Measurements from ENCODE around the gene BBS1.
"Not testable (repeated sequence)": the region's sequence is repeated elsewhere in the genome, so short reads cannot be mapped to it uniquely, and the experiment has no call there.

The BBS1 gene

GRCh38 chr11:66524304-66525040, 14.0 kb downstream of the BBS1 start:
- DNase-seq (ENCODE audit: low read depth, low spot score): no peak

GRCh38 chr11:66529069-66529468, 18.6 kb downstream of the BBS1 start:
- no peak for DNase-seq (ENCODE audit: low read depth, low spot score)

- no peak for DNase-seq (ENCODE audit: low read depth, low spot score)
These were observed 19.2 kb downstream of the BBS1 start for GRCh38 chr11:66529655-66530054.

DNA sequence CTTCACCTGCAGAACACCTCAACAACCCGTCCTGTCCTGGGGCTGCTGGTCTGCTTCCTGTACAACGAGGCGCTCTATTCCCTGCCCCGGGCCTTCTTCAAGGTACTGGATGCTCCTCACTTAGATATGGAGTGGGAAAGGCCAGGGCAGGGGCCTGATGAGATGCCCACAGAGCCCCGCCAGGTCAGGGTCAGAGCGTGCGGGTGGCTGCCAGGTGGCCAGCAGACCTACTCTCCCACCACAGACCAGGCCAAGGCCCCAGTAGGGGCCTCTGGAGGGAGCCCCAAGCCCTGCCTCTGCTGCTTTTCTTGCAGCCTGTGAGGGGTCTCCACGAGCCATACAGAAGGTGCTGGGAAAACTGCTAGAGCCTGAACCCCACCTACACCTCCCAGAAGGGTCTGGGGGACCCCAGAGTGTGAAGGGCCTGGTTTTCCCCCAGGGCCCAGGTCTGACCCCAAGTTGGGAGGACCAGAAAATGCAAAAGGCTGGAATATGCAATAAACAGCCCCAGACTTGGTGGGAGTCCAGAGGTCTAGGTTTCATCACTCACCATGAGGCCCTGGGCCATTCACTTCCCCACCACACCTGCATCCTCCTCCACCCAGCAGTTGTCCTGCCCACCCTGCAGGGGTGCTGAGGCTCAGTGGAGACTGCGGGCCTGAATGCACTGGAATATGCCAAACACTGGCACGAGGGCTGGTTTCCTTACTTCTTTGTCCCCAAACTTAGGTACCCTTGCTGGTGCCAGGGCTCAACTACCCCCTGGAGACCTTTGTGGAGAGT, 20.7 kb downstream of the BBS1 start:
- no peak for DNase-seq (ENCODE audit: low read depth, low spot score)

DNA sequence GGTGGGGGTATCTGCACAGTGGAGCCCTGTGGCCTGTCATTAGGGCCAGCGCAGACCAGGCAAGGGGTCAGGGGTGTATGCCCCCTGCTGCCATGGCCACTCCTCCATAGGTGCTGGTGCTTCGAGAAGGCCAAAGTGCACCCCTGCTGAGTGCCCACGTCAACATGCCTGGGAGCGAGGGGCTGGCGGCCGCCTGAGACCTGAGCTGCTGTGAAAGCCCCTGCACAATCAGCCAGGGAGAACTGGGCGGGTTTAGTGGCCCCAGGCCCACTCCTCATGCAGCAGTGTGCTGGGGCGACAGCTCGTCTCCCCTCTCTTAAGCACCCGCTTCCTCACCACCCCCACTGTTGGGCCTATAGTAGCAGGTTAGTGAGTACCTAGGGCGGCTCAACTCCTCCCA, 21.4 kb downstream of the BBS1 start:
- DNase-seq (ENCODE audit: low read depth, low spot score): no peak

GRCh38 chr11:66532784-66533183, 22.3 kb downstream of the BBS1 start:
- DNase-seq (ENCODE audit: low read depth, low spot score): no peak

GRCh38 chr11:66539170-66539869, 28.9 kb downstream of the BBS1 start:
- no peak for DNase-seq (ENCODE audit: low read depth, low spot score)

DNA sequence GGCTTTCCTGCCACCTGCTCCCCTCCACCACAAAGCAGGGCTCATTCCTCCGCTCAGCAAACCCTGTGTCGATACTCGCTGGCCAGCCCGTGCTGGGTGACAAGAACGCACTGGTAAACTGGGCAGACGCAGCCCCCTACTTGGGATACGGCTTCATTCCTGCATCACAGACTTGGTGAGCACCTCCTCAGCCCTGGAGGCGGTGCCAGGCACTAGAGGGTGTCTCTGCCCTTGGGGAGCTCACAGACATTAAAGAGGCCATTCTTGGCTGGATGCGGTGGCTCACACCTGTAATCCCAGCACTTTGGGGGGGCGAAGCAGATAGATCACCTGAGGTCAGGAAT, 29.4 kb downstream of the BBS1 start:
- DNase-seq (ENCODE audit: low read depth, low spot score): no peak

DNA sequence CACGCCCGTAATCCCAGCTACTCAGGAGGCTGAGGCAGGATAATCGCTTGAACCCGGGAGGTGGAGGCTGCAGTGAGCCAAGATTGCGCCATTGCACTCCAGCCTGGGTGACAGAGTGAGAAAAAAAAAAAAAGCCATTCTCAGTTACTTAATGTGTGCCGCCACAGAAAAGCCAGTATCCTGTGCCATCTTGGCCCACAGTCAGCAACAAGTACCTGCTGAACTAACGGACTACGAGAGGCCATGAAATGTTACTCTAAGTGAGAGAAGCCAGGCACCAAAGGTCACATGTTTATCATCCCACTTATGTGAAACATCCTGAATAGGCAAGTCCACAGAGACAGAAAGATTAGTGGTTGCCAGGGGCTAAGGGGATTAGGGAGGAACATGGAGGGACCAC, 30.2 kb downstream of the BBS1 start:
- not testable (repeated sequence) for DNase-seq (ENCODE audit: low read depth, low spot score)

GRCh38 chr11:66541892-66542291, 31.5 kb downstream of the BBS1 start:
- no peak for DNase-seq (ENCODE audit: low read depth, low spot score)

DNA sequence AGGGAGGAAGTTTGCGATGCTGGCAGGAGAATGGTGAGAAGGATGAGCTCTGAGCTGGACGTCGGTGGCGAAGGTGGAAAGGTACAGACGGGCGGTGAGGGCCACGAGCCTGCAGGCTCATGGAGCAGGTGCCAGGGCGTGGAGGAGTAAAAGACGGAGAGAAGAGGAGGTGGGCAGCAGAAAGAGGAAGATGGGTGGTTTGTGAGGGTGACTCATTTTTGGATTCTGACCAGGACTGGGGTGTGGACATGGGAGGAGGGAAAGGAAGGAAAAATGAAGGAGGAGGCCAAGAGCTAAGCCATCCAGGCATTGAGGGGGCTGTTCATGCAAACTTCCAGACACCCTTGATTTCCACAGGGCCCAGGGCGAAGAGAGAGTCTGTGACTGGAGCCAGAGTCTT, 31.9 kb downstream of the BBS1 start:
- DNase-seq (ENCODE audit: low read depth, low spot score): peak; percentile 26

DNA sequence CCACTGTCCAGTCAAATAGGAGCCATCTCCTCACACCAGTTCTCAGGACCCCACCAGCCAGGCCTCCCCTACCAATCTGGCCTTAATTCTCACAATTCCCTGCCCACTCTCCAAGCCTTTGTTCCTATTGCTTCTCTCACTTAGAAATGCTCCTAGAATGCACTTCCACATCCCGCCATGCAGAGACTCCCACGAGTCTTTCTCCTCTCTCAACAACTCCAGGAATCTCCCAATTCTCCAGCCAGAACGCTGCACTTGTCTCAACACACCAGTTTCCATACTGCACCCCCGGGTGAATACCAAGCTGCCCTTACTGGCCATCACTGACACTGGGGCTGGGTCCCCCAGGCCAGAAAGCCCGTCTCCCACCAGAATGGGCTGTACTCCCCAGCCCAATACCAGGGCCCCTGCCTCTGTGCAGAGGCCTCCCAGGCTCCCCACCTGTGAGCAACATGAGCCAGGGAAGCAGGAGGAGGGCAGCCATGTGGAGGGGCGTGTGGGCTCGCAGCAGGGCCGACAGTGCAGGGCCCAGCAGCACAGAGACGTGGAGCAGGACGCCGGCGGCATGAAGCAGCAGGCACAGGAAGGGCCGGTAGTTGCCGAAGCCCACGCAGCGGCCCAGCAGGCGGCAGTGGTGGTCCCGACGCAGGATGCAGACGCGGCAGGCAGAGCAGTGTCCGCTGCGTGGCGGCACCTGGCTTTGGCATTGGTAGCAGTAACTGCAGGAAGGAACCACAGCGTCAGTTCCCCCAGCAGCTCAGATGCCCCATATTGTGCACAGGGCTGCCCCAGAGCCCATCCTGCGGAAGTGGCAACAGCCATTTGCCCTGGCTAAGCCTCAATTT, 33.0 kb downstream of the BBS1 start:
- DNase-seq (ENCODE audit: low read depth, low spot score): peak; percentile 83

DNA sequence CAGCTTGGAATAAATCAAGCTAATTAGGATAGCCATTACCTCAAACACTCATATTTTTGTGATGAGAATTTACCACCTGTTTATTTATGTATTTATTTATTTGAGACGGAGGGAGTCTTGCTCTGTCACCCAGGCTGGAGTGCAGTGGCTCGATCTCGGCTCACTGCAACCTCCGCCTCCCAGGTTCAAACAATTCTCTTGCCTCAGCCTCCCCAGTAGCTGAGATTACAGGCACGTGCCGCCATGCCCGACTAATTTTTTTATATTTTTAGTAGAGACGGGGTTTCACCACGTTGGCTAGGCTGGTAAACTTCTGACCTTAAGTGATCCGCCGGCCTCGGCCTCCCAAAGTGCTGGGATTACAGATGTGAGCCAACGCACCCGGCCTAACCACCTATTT, 34.5 kb downstream of the BBS1 start:
- not testable (repeated sequence) for DNase-seq (ENCODE audit: low read depth, low spot score)

DNA sequence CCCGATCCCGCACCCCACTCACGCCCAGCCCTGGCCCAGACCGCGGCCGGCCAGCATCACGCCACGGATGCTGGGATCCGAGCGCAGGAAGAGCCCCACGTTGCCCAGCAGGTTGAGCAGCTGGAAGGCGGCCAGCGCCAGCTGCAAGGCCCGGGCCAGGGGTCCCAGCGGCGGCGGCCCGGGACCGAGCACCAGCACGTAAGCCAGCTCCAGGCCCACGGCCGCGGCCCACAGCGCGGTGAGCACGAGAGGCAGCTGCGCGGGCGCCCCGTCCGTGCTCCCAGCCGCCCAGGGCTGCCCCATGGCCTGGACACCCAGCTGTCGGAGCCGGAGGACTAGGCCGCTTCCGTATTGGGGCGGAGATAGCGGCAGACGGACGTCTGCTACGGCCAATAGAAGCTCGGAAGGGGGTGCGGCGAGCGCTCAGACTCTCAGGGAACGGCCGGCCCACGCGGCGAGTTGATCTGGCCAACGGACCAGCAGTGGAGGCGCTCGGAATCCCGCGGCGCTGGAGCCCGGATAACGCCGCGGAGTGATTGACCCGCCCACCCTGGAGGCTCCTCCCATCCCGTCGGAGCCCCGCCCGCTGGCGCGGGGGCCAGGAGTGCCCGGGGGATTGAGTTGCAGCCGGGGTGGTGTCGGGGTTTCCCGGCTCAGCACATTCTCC, 35.4 kb downstream of the BBS1 start, which contains the start of gene ZDHHC24:
TSS of gene ZDHHC24 (minus strand) at position 348 of the 667 bp plus-strand sequence. CDS start at position 303, 45 bp downstream.
- peak; percentile 99 for DNase-seq (ENCODE audit: low read depth, low spot score)

DNA sequence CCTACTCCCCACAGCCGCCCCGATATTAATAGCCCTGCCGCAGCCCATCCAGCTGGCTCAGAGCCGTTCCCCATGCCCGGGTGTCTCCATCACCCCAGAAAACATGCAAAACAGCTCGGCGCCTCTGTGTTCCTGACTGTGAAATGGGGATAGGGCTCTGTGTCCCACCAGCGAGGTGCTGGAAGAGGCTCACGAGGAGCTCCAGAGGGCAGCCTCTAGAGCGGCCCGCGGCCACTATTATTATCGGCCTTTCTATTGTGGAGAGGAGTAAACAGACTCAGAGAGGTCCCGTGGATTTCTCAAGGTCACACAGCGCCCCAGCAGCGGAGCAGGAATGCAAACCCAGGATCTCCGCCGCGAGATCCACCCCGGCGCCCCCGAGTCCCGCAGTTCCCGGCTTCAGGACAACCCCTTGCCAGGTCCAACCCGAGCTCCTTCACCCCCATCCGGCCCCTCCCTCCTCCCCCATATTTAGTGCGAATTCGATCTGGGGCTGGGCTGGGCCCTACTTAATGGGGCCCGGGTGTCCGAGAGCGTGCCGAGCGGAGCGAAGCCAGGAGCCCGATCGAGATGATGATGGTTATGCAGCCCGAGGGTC, 36.0 kb downstream of the BBS1 start, which contains the start of gene ACTN3:
TSS of gene ACTN3 (plus strand) at position 536 of the 598 bp plus-strand sequence. CDS start at position 571, 35 bp downstream.
- no peak for DNase-seq (ENCODE audit: low read depth, low spot score)

DNA sequence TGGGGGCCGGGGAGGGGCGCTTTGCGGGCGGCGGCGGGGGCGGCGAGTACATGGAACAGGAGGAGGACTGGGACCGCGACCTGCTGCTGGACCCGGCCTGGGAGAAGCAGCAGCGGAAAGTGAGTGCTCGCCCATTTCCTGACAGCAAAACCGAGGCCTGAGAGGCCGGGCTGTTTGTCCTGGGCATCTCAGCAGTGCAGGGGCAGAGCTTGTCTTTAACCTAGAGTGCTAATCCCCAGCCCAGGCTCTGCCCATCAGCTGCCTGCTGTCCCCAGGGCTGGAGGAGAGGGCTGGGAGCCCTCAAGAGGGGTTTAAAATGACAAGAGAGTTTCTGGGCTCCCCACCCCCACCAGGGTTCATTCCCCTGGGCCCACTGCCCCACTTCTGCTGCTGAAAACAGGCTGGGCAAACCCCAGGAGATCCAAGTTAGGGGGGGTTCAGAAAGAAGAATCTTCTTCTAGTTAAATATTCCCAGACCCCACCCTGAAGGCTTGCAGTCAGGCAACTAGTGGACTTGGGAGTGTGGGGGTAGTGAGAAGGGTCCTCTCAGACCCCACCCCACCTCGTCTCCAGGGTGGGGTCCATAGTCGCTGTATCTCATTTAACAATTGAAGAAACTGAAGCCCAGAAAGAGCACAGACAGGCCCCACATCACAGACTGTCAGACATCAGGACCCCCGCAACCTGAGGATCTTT, 36.7 kb downstream of the BBS1 start:
- no peak for DNase-seq (ENCODE audit: low read depth, low spot score)

- DNase-seq (ENCODE audit: low read depth, low spot score): no peak
These were observed 37.2 kb downstream of the BBS1 start for GRCh38 chr11:66547662-66548009.

DNA sequence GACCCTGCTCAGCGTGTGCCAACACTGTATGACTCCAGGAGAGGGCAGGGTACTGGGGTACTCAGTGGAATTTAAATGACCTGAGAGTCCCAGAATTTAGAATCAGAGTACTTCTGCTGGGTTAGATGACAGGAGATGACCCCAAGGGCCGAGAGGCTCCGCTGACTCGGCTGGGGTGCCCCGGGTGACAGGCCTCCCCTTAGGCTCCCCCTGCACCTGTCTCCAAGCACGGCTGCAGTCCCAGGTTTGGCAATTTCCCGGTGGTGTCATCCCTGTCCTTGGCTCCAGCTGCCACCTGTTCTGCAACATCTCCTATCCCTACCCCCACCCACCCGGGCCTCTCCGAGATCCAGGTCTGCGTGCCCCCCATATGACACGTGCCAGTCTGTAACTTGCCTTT, 37.6 kb downstream of the BBS1 start:
- DNase-seq (ENCODE audit: low read depth, low spot score): no peak

- no peak for DNase-seq (ENCODE audit: low read depth, low spot score)
These were observed 38.6 kb downstream of the BBS1 start for GRCh38 chr11:66548774-66549630.
